Stimulated activated CD8-positive, alpha-beta memory T cell treated with anti-CD3 and anti-CD28 coated beads, Interleukin-15, amount 100 ng/mL, for 4 hours (primary cell): Measurements from ENCODE around the gene TDO2.

ENCODE experiments used
- DNase-seq, 2 donors: peaks; one replicate each; pipeline ENCODE4 v3.0.0-alpha.2; 2020; ENCODE audit warnings: low read depth in 2 of 2

Gene TDO2

DNA sequence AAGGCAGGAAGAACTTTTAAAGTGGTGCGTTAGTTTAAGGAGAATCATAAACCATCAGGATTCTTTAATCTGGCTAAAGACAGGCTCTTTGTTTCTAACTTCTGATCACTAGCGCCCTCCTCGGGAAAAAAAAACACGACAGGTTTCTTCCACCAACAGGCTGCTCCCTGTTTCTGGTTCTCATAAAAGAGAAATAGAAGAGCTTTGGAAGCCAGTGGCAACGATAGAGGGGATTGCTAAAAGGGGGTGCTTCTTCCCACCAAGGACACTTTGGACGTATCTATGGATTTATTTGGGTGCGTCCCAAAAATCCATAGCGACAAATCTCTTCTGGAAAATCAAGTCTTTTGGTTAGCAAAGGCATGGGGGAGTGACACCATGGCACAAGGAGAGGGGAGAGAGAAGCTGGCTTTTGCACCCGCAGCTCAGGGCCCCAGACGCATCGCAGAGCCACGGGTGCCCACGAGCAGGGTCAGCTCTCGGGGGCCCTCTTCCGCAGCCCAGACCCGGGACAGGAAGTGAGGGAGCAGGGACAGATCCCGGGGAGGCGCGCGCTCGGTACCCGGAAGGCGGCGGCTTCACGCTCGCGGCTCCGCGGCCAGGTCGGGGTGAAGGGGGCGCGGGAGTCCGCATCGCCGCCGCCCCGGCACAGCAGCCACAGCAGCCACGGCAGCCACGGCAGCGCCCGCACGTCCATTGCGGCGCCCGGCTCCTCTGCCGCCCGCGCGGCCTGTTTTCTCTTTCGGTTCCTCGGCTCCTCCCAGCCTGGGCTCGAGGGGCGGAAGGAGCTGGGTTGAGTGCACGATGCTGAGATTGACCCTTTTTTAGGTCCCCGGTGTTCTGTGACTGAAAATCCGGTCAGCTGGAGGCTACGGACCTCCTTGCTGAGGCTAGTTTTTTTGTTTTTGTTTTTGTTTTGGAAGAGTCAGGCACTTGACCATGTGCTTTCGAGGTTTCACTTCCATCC, 49.9 kb downstream of the TDO2 start, which contains the start of gene CTSO:
Gene CTSO, minus strand, starts transcription at position 716 of the 967 bp plus-strand sequence. Its CDS starts 19 bp downstream, at position 697.
- DNase-seq, result peak; percentile 54 to 57

DNA sequence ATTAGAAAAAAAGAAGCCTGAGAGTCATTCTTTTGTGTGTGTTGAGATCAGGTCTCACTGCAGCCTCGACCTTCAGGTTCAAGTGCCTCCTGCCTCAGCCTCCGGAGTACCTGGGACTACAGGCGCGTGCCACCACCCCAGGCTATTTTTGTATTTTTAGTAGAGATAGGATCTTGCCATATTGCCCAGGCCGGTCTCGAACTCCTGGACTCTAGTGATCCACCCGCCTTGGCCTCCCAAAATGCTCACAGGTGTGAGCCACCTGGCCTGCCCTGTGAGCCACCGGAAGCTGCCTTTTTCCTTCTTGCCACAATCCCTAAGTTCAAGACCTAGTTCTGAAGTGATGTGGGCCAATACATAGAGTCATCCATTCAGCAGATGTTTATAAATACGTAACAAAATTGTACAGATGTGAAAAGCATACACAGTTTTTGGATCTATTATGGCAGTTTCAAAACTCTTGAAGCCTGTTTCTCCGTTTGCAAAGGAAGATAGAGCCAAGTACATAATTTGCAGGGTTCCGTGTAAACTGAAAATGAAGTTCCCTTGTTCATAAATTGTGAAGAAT, 50.7 kb downstream of the TDO2 start:
- no peak for DNase-seq

DNA sequence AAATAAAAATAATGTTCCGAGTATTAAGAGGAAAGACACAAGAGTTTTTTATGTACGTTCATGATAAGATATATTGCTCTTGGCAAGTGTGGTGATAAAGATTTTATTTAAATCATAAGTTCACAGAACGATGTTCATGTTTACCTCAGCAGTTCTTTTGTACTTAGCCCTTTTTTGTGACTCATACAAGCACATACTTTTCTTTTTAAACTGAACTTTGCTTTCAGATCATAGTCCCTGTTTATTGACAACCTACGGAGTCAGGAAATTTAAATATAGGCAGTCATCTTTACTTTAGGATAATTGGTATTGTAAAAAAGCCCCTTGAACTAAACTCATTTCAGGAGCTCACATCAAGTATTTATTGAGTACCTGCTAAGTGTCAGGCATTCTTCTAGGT, 51.4 kb downstream of the TDO2 start:
- DNase-seq, result no peak

DNA sequence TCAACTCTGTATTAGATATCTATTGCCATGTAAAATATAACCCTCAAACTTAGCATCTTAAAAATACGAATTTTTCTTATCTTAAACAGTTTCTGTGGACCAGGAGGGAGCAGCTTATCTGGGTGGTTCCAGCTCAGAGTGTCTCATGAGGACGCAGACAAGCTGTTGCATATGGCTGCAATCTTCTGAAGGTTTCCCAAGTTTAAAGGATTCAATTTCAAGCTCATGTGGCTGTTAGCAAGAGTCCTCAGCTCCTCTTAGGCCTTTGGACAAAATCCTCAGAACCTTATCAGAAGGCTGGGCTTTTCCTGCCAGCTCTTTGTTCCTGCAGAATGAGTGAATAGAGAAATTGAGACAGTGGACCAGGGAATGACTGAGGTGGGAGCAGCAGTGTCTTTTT, 53.0 kb downstream of the TDO2 start:
- DNase-seq, result no peak

DNA sequence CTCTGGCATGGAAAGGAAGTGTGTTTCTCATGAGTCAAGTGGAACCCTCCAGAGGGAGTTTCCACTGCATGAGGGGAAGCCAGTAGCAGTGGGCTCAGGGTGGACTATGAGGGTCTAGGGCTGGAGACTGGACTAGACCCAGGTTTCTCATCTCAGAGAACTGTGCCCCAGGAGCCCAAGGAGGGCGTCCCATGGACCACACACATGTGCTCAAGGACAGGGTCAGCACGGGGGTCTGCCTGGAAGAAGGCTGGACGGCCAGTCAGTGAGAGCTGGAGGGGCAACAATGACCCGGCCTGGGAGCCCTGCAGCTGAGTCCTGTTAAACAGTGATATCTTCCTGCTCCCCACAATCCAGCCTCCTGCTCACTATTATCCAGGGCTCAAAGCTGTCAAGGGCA, 55.9 kb downstream of the TDO2 start:
- DNase-seq, result no peak

DNA sequence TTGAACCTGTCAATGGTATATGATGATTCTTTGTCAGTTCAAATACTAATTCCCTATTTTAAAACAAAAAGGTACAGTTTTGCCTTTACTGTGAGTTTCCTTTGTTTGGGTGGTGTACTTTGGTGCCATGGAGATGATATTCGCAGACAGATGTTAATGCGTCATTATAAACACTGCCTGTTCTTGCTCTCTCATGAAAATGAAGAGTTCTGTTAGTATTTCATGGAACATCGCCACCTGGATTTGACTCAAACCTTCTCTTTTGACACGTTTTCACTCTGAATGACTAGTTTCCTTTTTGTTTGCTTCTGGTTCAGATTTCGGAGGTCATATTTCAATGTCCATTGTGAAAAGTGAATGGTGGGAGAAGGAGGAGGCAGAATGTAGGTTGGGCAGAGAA, 57.0 kb downstream of the TDO2 start:
- DNase-seq, result no peak

DNA sequence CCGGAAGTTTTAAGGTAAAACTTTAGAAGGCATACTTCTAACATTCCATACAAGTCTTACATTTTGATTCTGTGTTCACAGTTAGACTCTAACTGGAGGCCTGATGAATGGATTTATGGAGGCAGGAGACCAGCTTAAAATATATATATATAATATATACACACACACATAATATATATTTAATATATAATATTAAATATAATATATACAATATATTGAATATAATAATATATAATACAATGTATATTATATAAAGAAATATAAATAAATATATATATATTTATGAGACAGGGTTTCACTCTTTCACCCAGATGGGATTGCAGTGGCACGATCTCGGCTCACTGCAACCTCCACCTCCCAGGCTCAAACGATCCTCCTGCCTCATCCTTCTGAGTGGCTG, 58.1 kb downstream of the TDO2 start:
- DNase-seq, result no peak

DNA sequence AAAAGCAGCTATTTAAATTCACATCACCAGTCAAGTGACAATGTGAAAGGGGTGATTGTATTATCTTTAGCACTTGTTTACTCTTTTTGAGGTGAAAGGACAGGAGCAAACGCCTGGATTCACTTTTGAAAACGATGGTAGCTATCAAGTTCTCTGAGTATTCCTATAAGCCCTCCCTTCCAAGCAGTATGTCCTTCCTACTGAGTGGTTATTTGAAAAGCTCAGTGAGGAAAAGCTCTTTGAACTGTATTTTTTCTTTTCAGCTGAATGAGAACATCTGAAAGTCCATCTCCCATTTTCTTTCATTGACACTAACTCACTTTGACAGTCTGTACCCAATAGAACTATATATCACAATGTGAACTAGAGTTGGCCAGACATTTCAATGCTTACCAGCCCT, 59.3 kb downstream of the TDO2 start:
- DNase-seq, result no peak

DNA sequence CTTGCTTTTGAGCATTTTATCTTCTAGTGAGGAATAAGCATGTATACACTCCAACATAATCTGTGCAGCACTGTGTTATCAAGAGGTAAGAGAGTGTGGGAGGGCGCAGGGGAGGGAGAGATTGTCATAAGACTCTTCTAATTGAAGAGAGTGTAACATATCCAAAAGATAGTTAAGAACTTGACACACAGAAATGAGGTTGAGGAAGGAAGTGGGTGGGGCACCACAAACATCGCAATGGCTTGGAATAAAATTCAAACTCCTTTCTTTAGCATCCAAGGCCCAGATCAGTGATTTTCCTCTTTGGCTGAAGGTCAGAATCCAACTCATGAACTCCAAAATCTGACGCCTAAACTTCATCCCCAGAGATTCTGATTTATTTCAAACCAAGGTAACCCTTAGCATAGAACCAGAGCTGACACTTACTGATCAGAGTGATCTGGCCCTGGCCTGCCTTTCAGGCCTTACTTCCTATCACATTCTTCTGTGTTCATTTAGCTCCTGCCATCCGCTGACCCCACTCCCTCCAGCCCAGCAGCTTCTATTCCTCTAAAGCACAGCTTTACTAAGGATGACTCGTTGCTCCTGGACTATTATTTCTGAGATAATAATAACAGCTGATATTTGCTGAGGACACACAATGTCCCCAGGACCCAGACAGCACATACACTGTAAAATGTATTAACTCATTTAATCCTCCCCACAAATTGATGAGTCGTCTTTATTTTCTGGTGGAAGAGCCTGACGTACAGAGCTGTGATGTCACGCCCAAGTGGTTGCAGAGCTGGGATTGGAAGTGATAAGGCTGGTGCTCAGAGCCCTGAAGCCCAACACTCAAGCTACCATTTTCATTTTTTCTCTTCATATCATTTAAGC, 60.8 kb downstream of the TDO2 start:
- DNase-seq, result no peak

DNA sequence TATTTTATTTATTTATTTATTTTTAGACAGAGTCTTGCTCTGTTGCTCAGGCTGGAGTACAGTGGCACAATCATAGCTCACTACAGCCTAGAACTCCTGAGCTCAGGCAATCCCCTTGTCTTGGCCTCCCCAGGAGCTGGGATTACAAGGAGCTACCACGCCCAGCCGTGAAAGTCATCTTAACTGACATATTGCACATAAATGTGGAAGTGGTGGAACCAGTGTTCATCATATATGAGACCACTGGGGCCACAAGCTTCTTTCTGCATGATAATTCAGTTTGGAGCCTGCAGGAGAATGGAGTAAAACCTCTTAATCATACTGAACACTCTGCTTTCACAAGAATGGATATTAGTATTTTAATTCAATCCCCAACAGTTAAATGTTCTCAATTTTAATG, 62.7 kb downstream of the TDO2 start:
- DNase-seq, result no peak

DNA sequence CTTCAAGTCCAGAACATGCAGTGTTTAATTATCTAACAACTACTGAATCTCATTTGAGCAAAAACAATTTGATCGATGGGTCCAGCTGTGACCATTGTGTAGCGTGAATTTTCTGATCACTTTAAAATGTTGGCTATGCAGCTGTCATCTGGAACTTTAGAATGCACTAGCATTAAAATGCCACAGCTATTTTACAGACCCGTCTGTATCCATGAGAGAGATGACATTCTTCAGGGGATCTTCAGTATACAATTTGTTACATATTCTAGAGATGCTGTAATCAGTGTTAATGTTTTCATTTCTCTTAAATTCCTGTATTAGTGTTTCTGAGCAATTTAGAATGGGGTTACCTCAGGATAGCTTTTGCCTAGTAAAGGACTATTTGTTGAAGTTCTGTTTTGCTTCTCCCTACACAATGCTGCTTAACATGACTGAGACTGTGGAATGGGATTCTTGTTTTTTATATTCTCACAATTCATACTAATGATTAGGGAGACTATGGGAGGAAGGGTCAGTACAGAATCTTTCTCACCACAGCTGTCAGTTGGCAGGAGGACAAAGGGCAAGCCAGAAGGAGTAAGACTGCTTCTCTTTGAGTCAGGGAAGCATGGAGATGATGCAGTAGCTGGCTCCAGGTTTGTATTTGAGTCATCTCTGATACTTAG, 63.4 kb downstream of the TDO2 start:
- DNase-seq, result no peak
